K562 (cell line): ENCODE measurements around the gene SETDB2. TPM values are rescaled to one million over a fixed set of nuclear protein-coding genes. Genes with fewer than 3 reads are reported as not detected.

ENCODE experiments used
- ATF4 ChIP-seq: fragments of 450-650 bp; formaldehyde crosslinking; IDR thresholded peaks from 2 replicates; pipeline ENCODE4 v1.4.0; 2022; ENCODE audit warnings: mild to moderate bottlenecking, moderate library complexity
- DEAF1 ChIP-seq: fragments of 450-650 bp; formaldehyde crosslinking; IDR thresholded peaks from 2 replicates; pipeline ENCODE4 v1.4.0; 2020; ENCODE audit warnings: mild to moderate bottlenecking, moderate library complexity
- E4F1 ChIP-seq: fragments of 250-450 bp; sonication (Bioruptor Pico); IDR thresholded peaks from 2 replicates; pipeline ENCODE4 v1.5.0; 2021; ENCODE audit warnings: mild to moderate bottlenecking, borderline replicate concordance
- IRF1 ChIP-seq: sonication (generic); formaldehyde crosslinking; IDR thresholded peaks from 2 replicates; pipeline ENCODE4 v1.8.0; 2022; ENCODE audit warnings: missing genetic modification reagents, mild to moderate bottlenecking, borderline replicate concordance
- RAD21 ChIP-seq, 2 experiments: fragments of 250-450 bp in 1 of 2; fragments of 450-650 bp in 1 of 2; sonication (Bioruptor Pico) in 1 of 2; formaldehyde crosslinking in 1 of 2; IDR thresholded peaks in 1 of 2; conservative IDR thresholded peaks in 1 of 2; 2 replicates each; pipeline versions ENCODE4 v1.4.0 to v1.8.0; 2020 to 2022; ENCODE audit warnings: mild to moderate bottlenecking in 2 of 2, moderate library complexity in 1 of 2
- SREBF1 ChIP-seq: fragments of 150-350 bp; IDR thresholded peaks from 2 replicates; pipeline ENCODE4 v1.6.1; 2014; ENCODE audit warnings: antibody characterized with exemption, low read depth, low read length, borderline replicate concordance
- TRIM24 ChIP-seq, 2 experiments: fragments of 450-650 bp; IDR thresholded peaks; 2 replicates each; pipeline ENCODE4 v1.6.1; 2016
- TRIM28 ChIP-seq: fragments of 450-650 bp; IDR thresholded peaks from 2 replicates; pipeline ENCODE4 v1.6.1; 2017
- ZNF121 ChIP-seq: sonication (generic); formaldehyde crosslinking; conservative IDR thresholded peaks from 2 replicates; pipeline ENCODE4 v1.8.0; 2022; ENCODE audit warnings: missing genetic modification reagents
- polyA plus RNA-seq, 8 experiments: library from polyadenylated mRNA; depleted of rRNA in 4 of 8; stranded (reverse) in 5 of 8; unstranded in 3 of 8; fragments of >200 nt; fragmentation: Nextera tagmentation in 2 of 8; fragmentation: Illumina TruSeq in 1 of 8; extraction: Ambion mirVana in 2 of 8; extraction: Trizol in 1 of 8; gene quantifications; 2 replicates each; pipeline versions ENCODE4 v1.2.1 to v1.2.3, GENCODE V29; 2011 to 2014; ENCODE audit warnings: inconsistent platforms in 1 of 8, missing spikeins in 1 of 8
- total RNA-seq, 7 experiments: library from RNA; depleted of rRNA in 6 of 7; stranded (reverse); fragments of >200 nt in 6 of 7; fragmentation: Illumina TruSeq in 2 of 7; extraction: Trizol in 2 of 7; gene quantifications; 2 replicates each; pipeline versions ENCODE4 v1.2.1 to v1.2.3, GENCODE V29; 2011 to 2021; ENCODE audit warnings: low replicate concordance in 1 of 7

The SETDB2 gene
- total and polyA plus RNA-seq, 9 of the 15 experiments (the other 6 are each of a cell fraction or from before 2014, with no cell fraction given): 1.0 to 9.0 (median 6.1) TPM

- no peak for TF ChIP-seq SREBF1
- no peak for TF ChIP-seq ZNF121 (CRISPR knock-in tag)
- no peak for TF ChIP-seq DEAF1 (CRISPR knock-in tag)
- TF ChIP-seq TRIM24 (IDR thresholded peaks at IDR 0.05): 0 out of 4 replicates have a peak, but pooled peaks of 1 of the 2 experiments have one; percentile 9
- TF ChIP-seq IRF1 (CRISPR knock-in tag): no peak
- TF ChIP-seq ATF4: no peak
- TF ChIP-seq E4F1 (CRISPR knock-in tag): no peak
- no peak for TF ChIP-seq RAD21 (CRISPR knock-in tag; conservative IDR thresholded peaks at IDR 0.05 in 1 of 2, IDR thresholded peaks at IDR 0.05 in 1 of 2)
- peak; percentile 77 for TF ChIP-seq TRIM28
Observed at GRCh38 chr13:49404703-49405020, 39.4 kb upstream of the SETDB2 start (continued).
